K562 (cell line): ENCODE data around the gene IGF2R. TPM values are rescaled to one million over a fixed set of nuclear protein-coding genes. Genes with fewer than 3 reads are reported as not detected.

Experiments
- ATAC-seq: fragments of 200-7000 bp; cut with Tn5 transposase; 3 replicates; pipeline ENCODE4 v1.9.1; 2020; ENCODE audit warnings: moderate library complexity
- BruUV-seq: library from RNA; stranded (reverse); fragments of 400-500 nt; replicated peaks from 2 replicates; lab custom pipeline; 2021; lab: Mats Ljungman, UMichigan
- CTCF ChIA-PET: fragments of 300-600 bp; formaldehyde crosslinking; extraction: SDS; loops from one replicate; lab custom pipeline; 2021; ENCODE audit warnings: low intra/inter-chr PET ratio; lab: Yijun Ruan, JAX
- POLR2A ChIA-PET: fragments of 300-600, 350-650 bp; sonication (Branson Sonifier 250); formaldehyde crosslinking; extraction: SDS; loops from one replicate; lab custom pipeline; 2021; ENCODE audit warnings: antibody characterized with exemption, inconsistent platforms; lab: Yijun Ruan, JAX
- DNase-seq, 4 experiments: peaks; one replicate each; pipeline versions ENCODE4 v3.0.0 to v3.0.0-alpha.2; 2011 to 2018; ENCODE audit warnings: low spot score in 3 of 4, mixed read lengths in 3 of 4; ENCODE audit errors: extremely low read depth in 1 of 4
- FAIRE-seq: peaks from 2 replicates; lab custom pipeline; 2011; peaks lifted over from hg19 to GRCh38; lab: Jason Lieb, UNC
- H2AFZ ChIP-seq: 2 replicates; pipeline ENCODE4 v1.6.0; 2011; ENCODE audit warnings: low read depth, low read length, control low read depth, inconsistent platforms
- H3K27ac ChIP-seq: fragments of 200-600 bp; 3 replicates; pipeline ENCODE4 v1.8.0; 2011; ENCODE audit warnings: low read depth, mild to moderate bottlenecking, control low read depth, inconsistent platforms, low read length, moderate library complexity, mixed read lengths; ENCODE audit errors: extremely low read depth
- H3K27me3 ChIP-seq, 2 experiments: fragments of 300-600 bp in 1 of 2; 2 replicates in 1 of 2; 3 replicates in 1 of 2; pipeline versions ENCODE4 v1.6.0 to v1.8.0; 2011; ENCODE audit warnings: inconsistent platforms in 2 of 2, low read length in 2 of 2, mild to moderate bottlenecking in 1 of 2, mixed read lengths in 1 of 2, moderate library complexity in 1 of 2; ENCODE audit not compliant: control insufficient read depth in 2 of 2, insufficient read depth in 2 of 2
- H3K36me3 ChIP-seq: fragments of 300-600 bp; 3 replicates; pipeline ENCODE4 v1.8.0; 2011; ENCODE audit warnings: mild to moderate bottlenecking, low read length, inconsistent platforms; ENCODE audit not compliant: control insufficient read depth, insufficient read depth
- H3K4me1 ChIP-seq, 2 experiments: fragments of 200-600 bp in 1 of 2; replicated peaks in 1 of 2; 2 replicates in 1 of 2; 3 replicates in 1 of 2; pipeline versions ENCODE4 v1.5.1 to v1.8.0; 2011; ENCODE audit warnings: inconsistent platforms in 2 of 2, low read length in 2 of 2, mild to moderate bottlenecking in 1 of 2, mixed read lengths in 1 of 2, moderate library complexity in 1 of 2; ENCODE audit not compliant: control insufficient read depth in 2 of 2, insufficient read depth in 2 of 2
- H3K4me2 ChIP-seq: 2 replicates; pipeline ENCODE4 v1.6.1; 2011; ENCODE audit warnings: low read length, control low read depth, inconsistent platforms, mixed read lengths; ENCODE audit not compliant: insufficient read depth
- H3K4me3 ChIP-seq: fragments of 200-600 bp; sonication (generic), shearing (Covaris generic); 2 replicates; pipeline ENCODE4 v1.5.1; 2016; ENCODE audit warnings: control low read depth, inconsistent platforms
- H3K79me2 ChIP-seq: fragments of 200-600 bp; 3 replicates; pipeline ENCODE4 v1.8.0; 2011; ENCODE audit warnings: low read length, inconsistent platforms; ENCODE audit not compliant: control insufficient read depth, insufficient read depth
- H3K9ac ChIP-seq, 2 experiments: 2 replicates each; pipeline versions ENCODE4 v1.6.0 to v1.6.1; 2011; ENCODE audit warnings: low read depth in 2 of 2, low read length in 2 of 2, control low read depth in 1 of 2, inconsistent platforms in 1 of 2, mild to moderate bottlenecking in 1 of 2, mixed read lengths in 1 of 2; ENCODE audit not compliant: insufficient read depth in 1 of 2
- H3K9me1 ChIP-seq: one replicate; pipeline ENCODE4 v1.6.0; 2011; ENCODE audit warnings: inconsistent platforms, mild to moderate bottlenecking, low read length, moderate library complexity; ENCODE audit not compliant: control insufficient read depth, insufficient read depth
- H3K9me3 ChIP-seq: replicated peaks from 2 replicates; pipeline ENCODE4 v1.5.1; 2011; ENCODE audit warnings: low read depth, low read length, inconsistent platforms; ENCODE audit not compliant: control insufficient read depth, insufficient read depth
- H4K20me1 ChIP-seq: replicated peaks from 2 replicates; pipeline ENCODE4 v1.6.1; 2011; ENCODE audit warnings: low read length, inconsistent platforms, mixed read lengths; ENCODE audit not compliant: control insufficient read depth, insufficient read depth
- CAMTA2 ChIP-seq: fragments of 250-450 bp; sonication (Bioruptor Pico); conservative IDR thresholded peaks from 2 replicates; pipeline ENCODE4 v1.5.1; 2022
- CTCF ChIP-seq, 3 experiments: IDR thresholded peaks in 2 of 3; conservative IDR thresholded peaks in 1 of 3; 2 replicates each; pipeline ENCODE4 v1.5.1; 2011 to 2012; ENCODE audit warnings: low read length in 3 of 3, mild to moderate bottlenecking in 3 of 3, control low read depth in 2 of 3, improper control_type of control experiment in 1 of 3, inconsistent platforms in 1 of 3, low read depth in 1 of 3, mixed read lengths in 1 of 3, moderate library complexity in 1 of 3; ENCODE audit not compliant: insufficient read depth in 2 of 3
- SAFB2 ChIP-seq: fragments of 200-400 bp; formaldehyde crosslinking; IDR thresholded peaks from 2 replicates; pipeline ENCODE4 v1.6.1; 2018; ENCODE audit warnings: borderline replicate concordance, low read length, low read depth, moderate library complexity; ENCODE audit not compliant: severe bottlenecking
- ZNF655 ChIP-seq: fragments of 250-450 bp; sonication (Bioruptor Pico); IDR thresholded peaks from 2 replicates; pipeline ENCODE4 v1.5.0; 2021
- WGBS: fragments of 100-300 bp; shearing (Covaris generic); methylation state at CpG from one replicate; pipeline ENCODE4 v1.1.6; 2016; ENCODE audit warnings: low coverage, mixed read lengths; ENCODE audit not compliant: insufficient coverage; ENCODE audit errors: missing lambda C conversion rate; 5-methylcytosine and 5-hydroxymethylcytosine counted together
- in situ Hi-C: fragments of 300-500 bp; cut with MboI; formaldehyde crosslinking; loops from 4 replicates; pipeline ENCODE4 v1.15.0; 2018; ENCODE audit warnings: inconsistent platforms, mixed read lengths
- intact Hi-C: fragments of 100-400 bp; cut with micrococcal nuclease; formaldehyde crosslinking; loops from 2 replicates; pipeline ENCODE4 v1.14.2; 2022
- polyA plus RNA-seq, 8 experiments: library from polyadenylated mRNA; depleted of rRNA in 4 of 8; stranded (reverse) in 5 of 8; unstranded in 3 of 8; fragments of >200 nt; fragmentation: Nextera tagmentation in 2 of 8; fragmentation: Illumina TruSeq in 1 of 8; extraction: Ambion mirVana in 2 of 8; extraction: Trizol in 1 of 8; gene quantifications; 2 replicates each; pipeline versions ENCODE4 v1.2.1 to v1.2.3, GENCODE V29; 2011 to 2014; ENCODE audit warnings: inconsistent platforms in 1 of 8, missing spikeins in 1 of 8
- total RNA-seq, 7 experiments: library from RNA; depleted of rRNA in 6 of 7; stranded (reverse); fragments of >200 nt in 6 of 7; fragmentation: Illumina TruSeq in 2 of 7; extraction: Trizol in 2 of 7; gene quantifications; 2 replicates each; pipeline versions ENCODE4 v1.2.1 to v1.2.3, GENCODE V29; 2011 to 2021; ENCODE audit warnings: low replicate concordance in 1 of 7

Gene IGF2R
- total and polyA plus RNA-seq, 9 of the 15 experiments (the other 6 are each of a cell fraction or from before 2014, with no cell fraction given) = 3.5 to 92.3 (median 34.5) TPM

DNA sequence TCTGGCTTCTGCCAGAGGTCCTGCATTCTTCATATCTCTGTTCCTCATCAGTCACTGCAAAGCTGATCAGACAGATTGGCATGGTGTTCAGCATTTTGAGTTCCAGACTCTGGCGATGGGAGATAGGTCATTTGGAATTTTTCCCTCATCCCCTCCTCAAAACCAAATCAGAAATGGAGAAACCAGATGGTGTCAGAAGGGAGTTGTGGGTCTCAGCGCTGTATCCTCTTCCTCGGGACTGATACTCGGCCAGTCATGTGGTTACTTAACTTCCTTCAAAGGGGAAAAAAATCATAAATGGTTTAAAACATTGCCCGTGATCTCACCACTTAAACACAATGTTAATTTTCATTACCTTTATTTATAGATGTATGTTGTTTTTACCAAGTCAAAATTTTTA lies 75.8 kb downstream of the IGF2R start:
- H3K4me1 ChIP-seq = peaks cover 5 to 9% of the 10 kb centered on the region in 2 experiments; a peak in 3 of 5 replicates
- H3K27me3 ChIP-seq = no peaks in the 10 kb centered on the region
- ATAC-seq (no peak), FAIRE-seq (no peak), DNase-seq (no peak)
- intact Hi-C loops (loop anchor here (5.0 to 10.0 kb wide), 2 partner anchors 72 to 160 kb away; no protein-coding TSS in a partner anchor), in situ Hi-C loops (no loop called here)
- peaks cover 3% of the 10 kb centered on the region for H3K9me1 ChIP-seq
- 89% methylated on average over 5 of the region's 5 CpGs for WGBS
- no peak overlapping the region for H3K27ac ChIP-seq
- no peak overlapping the region for H2AFZ ChIP-seq
- no peak for TF ChIP-seq SAFB2
- TF ChIP-seq ZNF655 (CRISPR knock-in tag) = no peak
- ChIA-PET CTCF (no interaction called here), POLR2A (no interaction called here)
- H3K9ac ChIP-seq = no peak overlapping the region
- H3K36me3 ChIP-seq = peaks cover 100% of the 10 kb centered on the region
- H3K4me3 ChIP-seq = no peak overlapping the region
- no peaks in the 10 kb centered on the region for H4K20me1 ChIP-seq
- H3K4me2 ChIP-seq = no peak overlapping the region
- no TSS peak for BruUV-seq
- H3K79me2 ChIP-seq = no peaks in the 10 kb centered on the region
- no peaks in the 10 kb centered on the region for H3K9me3 ChIP-seq

DNA sequence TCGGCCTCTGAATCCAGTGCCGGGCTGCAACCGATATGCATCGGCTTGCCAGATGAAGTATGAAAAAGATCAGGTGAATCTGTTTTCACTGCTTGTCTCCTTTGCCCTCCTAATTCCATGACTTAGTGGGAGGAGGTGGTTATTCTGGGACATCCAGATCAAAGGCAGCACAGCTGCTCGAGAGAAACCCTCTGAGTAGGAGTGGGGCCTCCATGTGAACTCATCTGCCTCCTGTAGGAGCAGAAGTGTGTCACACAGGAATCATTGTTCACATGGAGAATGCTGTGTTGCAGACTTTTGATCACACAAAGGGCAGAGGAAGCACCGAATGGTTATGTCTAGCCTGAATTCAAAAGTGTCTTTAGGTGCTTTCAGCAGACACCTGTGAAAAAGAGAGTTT lies 79.6 kb downstream of the IGF2R start:
- in situ Hi-C loops (no loop called here), intact Hi-C loops (loop anchor here (10.0 kb wide), 1 partner anchor 164 kb away; no protein-coding TSS in a partner anchor)
- Histone ChIP-seq H2AFZ (no peak overlapping the region), H3K36me3 (peaks cover 89% of the 10 kb centered on the region), H3K9ac (no peak overlapping the region), H3K4me1 (no peaks in the 10 kb centered on the region), H3K27ac (no peak overlapping the region), H3K27me3 (no peaks in the 10 kb centered on the region), H4K20me1 (no peaks in the 10 kb centered on the region), H3K79me2 (no peaks in the 10 kb centered on the region), H3K4me2 (no peak overlapping the region), H3K9me1 (no peaks in the 10 kb centered on the region), H3K9me3 (no peaks in the 10 kb centered on the region)
- 93% methylated on average over 6 of the region's 6 CpGs for WGBS
- ATAC-seq = 0 out of 3 replicates have a peak, but pooled peaks have one; percentile 35
- FAIRE-seq = no peak
- no peak for DNase-seq
- CTCF ChIA-PET = no interaction called here
- TF ChIP-seq CAMTA2 (CRISPR knock-in tag) (no peak), CTCF (IDR thresholded peaks at IDR 0.05 in 2 of 3, conservative IDR thresholded peaks at IDR 0.05 in 1 of 3; ENCODE audit: insufficient read depth in 2 of 3, low read depth in 1 of 3, low read length in 3 of 3) (0 out of 6 replicates have a peak, but pooled peaks of 1 of the 3 experiments have one; percentile 2)
- TF ChIP-seq, all 486 proteins: peak for 1
- POLR2A ChIA-PET = interaction anchor here (0.8 to 1.3 kb wide), 3 partner anchors 12 to 250 kb away, joined by 3 read pairs; no protein-coding TSS in a partner anchor
- H3K4me3 ChIP-seq = no peak overlapping the region
- BruUV-seq = no TSS peak
